22Rv1 (cell line): ENCODE data around the gene UTS2R.

ENCODE experiments used
- CTCF ChIP-seq: fragments of 450-650 bp; IDR thresholded peaks from 2 replicates; pipeline ENCODE4 v1.5.1; 2017; ENCODE audit warnings: mild to moderate bottlenecking
- ZFX ChIP-seq: fragments of 450-650 bp; IDR thresholded peaks from 2 replicates; pipeline ENCODE4 v1.6.1; 2017; ENCODE audit warnings: antibody characterized with exemption, borderline replicate concordance

- no peak for TF ChIP-seq CTCF
- no peak for TF ChIP-seq ZFX
Observed at GRCh38 chr17:82388223-82388921, 16.8 kb downstream of the UTS2R start.
